AG08395 (cell line): ENCODE results near the gene TUBA1B.
"Not testable (repeated sequence)": the region's sequence is repeated elsewhere in the genome, so short reads cannot be mapped to it uniquely, and the experiment has no call there.

Source experiments
- DNase-seq: peaks from one replicate; pipeline ENCODE4 v3.0.0; 2012; ENCODE audit warnings: mixed read lengths, low spot score

TUBA1B gene

GRCh38 chr12:49131051-49131893 lies at the start of gene TUBA1B:
TSS of gene TUBA1B (minus strand) at chr12:49131395. CDS start at chr12:49131300, 95 bp downstream.
- DNase-seq, result peak; percentile 93

- no peak for DNase-seq
Measured at GRCh38 chr12:49174218-49174617, 43.0 kb upstream of the TUBA1B start.

DNA sequence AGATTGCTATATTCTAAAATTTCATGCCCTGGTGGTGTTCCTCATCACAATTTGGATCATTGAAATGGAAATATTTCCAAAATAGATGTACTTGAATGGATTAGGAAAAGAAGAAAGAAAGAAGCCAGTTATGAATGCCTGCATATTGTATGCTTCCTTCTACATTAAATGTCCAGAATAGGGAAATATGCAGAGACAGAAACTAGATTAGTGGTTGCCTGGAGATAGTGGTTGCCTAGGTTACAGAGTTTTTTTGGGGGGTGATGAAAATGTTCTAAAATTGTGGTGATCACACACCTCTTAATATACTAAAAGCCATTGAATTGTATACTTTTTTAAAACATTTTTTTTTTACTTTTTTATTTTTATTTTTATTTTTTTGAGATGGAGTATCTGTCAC lies 39.7 kb upstream of the TUBA1B start:
- no peak for DNase-seq

- no peak for DNase-seq
Measured at GRCh38 chr12:49165114-49165513, 33.9 kb upstream of the TUBA1B start.

DNA sequence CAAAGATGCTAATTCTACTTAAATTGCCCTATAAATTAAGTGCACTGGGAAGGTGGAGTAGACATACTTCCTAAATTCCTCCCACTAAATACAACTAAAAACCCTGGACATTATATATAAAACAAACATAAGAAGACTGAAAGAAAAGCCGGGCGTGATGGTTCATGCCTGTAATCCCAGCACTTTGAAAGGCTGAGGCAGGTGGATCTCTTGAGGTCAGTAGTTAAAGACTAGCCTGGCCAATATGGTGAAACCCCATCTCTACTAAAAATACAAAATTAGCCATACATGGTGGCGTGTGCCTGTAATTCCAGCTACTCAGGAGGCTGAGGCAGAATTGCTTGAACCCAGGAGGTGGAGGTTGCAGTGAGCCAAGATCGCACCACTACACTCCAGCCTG lies 30.7 kb upstream of the TUBA1B start:
- not testable (repeated sequence) for DNase-seq

- no peak for DNase-seq
Measured at GRCh38 chr12:49161092-49161795, 30.0 kb upstream of the TUBA1B start.

DNA sequence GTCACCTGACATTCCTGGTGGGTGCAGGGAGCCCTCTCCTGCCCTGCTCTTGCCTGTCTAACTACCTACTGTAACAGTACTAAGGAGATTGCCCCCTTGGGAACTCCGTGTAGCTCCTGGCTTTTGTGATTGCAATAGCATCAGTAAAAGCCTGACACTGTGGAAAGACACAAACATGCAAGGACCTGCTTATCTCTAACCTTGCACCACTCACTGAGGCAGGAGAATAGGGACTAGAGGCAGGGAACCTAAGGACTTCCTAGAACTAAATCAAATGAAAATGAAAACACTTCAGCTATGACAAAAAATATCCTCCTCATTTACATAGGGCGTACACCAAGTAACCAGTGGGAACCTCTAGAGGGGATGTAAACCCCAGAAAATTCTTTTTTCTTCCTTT lies 29.2 kb upstream of the TUBA1B start:
- DNase-seq, result no peak

GRCh38 chr12:49154221-49154620 lies 23.0 kb upstream of the TUBA1B start:
- no peak for DNase-seq

GRCh38 chr12:49147384-49147783 lies 16.2 kb upstream of the TUBA1B start:
- no peak for DNase-seq

- no peak for DNase-seq
Measured at GRCh38 chr12:49146406-49146805, 15.2 kb upstream of the TUBA1B start.

- no peak for DNase-seq
Measured at GRCh38 chr12:49144384-49144783, 13.2 kb upstream of the TUBA1B start.

DNA sequence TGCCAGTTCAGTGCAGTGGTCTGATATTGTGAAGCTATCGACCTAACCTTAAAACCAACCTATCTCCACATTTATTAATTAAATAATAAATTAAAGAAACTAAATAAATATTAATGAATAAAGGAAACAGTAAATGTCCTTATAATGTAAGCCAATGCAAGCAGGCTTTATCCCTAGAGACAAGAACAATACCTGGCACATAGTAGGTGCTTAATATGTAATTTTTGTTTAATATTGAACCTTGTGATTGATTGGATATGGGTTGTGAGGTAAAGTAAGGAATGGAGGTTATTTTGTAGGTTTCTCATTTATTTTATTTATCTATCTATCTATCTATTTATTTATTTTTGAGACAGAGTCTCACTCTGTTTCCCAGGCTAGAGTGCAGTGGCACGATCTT lies 7.8 kb upstream of the TUBA1B start:
- no peak for DNase-seq

- no peak for DNase-seq
Measured at GRCh38 chr12:49138587-49138986, 7.4 kb upstream of the TUBA1B start.

DNA sequence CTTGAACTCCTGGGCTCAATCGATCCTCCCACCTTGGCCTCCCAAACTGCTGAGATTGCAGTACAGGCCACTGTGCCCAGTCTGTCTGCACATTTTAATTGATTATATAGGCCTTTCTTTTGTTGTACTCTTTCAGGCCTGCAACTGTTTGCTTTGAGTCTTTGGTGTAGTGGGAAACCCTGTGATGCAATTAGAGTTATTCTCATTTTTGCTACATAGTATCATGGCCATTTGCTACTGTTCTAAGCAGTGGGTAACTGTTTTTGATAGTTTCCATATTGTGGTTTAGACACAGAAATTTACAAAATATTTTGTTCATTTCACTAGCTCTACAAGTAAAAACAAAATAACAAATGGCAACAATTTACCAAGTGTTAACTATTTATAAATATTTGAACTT lies 6.3 kb upstream of the TUBA1B start:
- no peak for DNase-seq

GRCh38 chr12:49136997-49137396 lies 5.8 kb upstream of the TUBA1B start:
- not testable (repeated sequence) for DNase-seq

- no peak for DNase-seq
Measured at GRCh38 chr12:49133590-49133989, 2.4 kb upstream of the TUBA1B start.

DNA sequence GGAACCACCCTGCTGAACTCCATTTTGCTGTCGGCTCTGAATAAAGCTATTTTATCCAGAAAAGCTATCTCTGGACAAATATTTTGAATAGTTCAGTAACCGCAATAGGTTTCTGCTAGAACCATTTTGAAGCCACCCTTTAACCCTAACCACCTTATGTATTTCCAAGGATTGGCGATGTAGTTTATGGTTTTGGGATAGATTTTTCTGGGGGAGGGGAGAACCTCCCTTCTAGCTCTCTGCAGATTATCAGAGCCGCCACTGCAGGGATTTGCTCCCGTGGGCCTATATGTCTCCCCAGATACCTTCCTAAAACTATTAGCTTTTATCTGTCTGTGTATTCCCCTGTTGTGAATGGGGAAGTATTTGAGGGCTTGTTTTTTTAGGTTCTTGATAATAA lies 1.8 kb upstream of the TUBA1B start:
- no peak for DNase-seq

GRCh38 chr12:49131894-49132461 lies 783 bp upstream of the TUBA1B start:
- DNase-seq, result peak; percentile 14

- DNase-seq, result peak; percentile 96
Measured at GRCh38 chr12:49130151-49131050, 794 bp downstream of the TUBA1B start.

GRCh38 chr12:49129332-49130150 lies 1.7 kb downstream of the TUBA1B start:
- DNase-seq, result no peak

DNA sequence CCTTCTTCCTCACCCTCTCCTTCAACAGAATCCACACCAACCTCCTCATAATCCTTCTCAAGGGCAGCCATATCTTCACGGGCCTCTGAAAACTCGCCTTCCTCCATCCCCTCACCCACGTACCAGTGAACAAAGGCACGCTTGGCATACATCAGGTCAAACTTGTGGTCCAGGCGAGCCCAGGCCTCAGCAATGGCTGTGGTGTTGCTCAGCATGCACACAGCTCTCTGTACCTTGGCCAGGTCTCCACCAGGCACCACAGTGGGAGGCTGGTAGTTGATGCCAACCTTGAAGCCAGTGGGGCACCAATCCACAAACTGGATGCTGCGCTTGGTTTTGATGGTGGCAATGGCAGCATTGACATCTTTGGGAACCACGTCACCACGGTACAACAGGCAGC lies 3.2 kb downstream of the TUBA1B start:
- DNase-seq, result not testable (repeated sequence)
